Measurements from ENCODE around the gene ZNF223. TPM values are rescaled to one million over a fixed set of nuclear protein-coding genes. Genes with fewer than 3 reads are reported as not detected.
A peak's percentile ranks its signal among the peaks of the same experiment; 100 is the strongest.

ZNF223 gene
- total RNA-seq, 1 donor from 2014 or later: 0.18 TPM

DNA sequence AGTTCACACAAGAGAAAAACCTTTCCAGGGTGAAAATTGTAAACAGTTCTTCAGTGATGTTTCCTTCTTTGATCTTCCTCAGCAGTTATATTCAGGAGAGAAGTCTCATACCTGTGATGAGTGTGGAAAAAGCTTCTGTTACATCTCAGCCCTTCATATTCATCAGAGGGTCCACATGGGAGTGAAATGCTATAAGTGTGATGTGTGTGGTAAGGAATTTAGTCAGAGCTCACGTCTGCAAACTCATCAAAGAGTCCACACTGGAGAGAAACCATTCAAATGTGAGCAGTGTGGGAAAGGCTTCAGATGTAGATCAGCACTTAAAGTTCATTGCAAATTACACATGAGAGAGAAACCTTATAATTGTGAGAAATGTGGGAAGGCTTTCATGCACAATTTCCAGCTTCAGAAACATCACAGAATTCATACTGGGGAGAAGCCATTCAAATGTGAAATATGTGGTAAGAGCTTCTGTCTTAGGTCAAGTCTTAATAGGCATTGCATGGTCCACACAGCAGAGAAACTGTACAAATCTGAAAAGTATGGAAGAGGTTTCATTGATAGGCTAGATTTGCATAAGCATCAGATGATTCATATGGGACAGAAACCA is 19.7 kb upstream of the ZNF223 start:
- Mint-ChIP-seq H3K27me3 (ENCODE audit: insufficient read depth) (no peaks in the 10 kb centered on the region), H3K4me1 (ENCODE audit: low read depth) (no peaks in the 10 kb centered on the region), H3K4me3 (no peak overlapping the region), H3K36me3 (ENCODE audit: low read depth) (peaks cover 35% of the 10 kb centered on the region), H3K9me3 (peaks cover 78% of the 10 kb centered on the region), H3K27ac (no peak overlapping the region)
- no peak for DNase-seq (ENCODE audit: low spot score)
- intact Hi-C loops (cut with micrococcal nuclease): no loop called here

DNA sequence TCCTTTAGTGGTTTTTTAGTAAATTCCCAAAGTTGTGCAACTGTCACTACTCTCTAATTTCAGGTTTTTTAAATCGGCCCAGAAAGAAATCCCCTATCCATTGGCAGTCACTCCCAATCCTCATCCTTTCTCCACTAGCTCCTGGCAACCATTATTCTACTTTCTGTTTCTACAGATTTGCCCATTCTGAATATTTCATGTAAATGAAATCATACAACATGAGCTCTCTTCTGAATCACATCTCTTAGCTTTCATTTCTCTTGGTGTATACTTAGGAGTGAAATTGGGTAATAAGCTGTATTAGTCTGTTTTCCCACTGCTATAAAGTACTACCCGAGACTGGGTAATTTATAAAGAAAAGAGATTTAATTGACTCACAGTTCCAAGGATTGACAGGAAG is 9.7 kb upstream of the ZNF223 start:
- DNase-seq (ENCODE audit: low spot score): no peak
- H3K4me1 Mint-ChIP-seq (ENCODE audit: low read depth): no peaks in the 10 kb centered on the region
- no peak overlapping the region for H3K4me3 Mint-ChIP-seq
- H3K9me3 Mint-ChIP-seq: peaks cover 49% of the 10 kb centered on the region
- intact Hi-C loops (cut with micrococcal nuclease): no loop called here
- no peaks in the 10 kb centered on the region for H3K36me3 Mint-ChIP-seq (ENCODE audit: low read depth)
- H3K27ac Mint-ChIP-seq: no peak overlapping the region
- no peaks in the 10 kb centered on the region for H3K27me3 Mint-ChIP-seq (ENCODE audit: insufficient read depth)

DNA sequence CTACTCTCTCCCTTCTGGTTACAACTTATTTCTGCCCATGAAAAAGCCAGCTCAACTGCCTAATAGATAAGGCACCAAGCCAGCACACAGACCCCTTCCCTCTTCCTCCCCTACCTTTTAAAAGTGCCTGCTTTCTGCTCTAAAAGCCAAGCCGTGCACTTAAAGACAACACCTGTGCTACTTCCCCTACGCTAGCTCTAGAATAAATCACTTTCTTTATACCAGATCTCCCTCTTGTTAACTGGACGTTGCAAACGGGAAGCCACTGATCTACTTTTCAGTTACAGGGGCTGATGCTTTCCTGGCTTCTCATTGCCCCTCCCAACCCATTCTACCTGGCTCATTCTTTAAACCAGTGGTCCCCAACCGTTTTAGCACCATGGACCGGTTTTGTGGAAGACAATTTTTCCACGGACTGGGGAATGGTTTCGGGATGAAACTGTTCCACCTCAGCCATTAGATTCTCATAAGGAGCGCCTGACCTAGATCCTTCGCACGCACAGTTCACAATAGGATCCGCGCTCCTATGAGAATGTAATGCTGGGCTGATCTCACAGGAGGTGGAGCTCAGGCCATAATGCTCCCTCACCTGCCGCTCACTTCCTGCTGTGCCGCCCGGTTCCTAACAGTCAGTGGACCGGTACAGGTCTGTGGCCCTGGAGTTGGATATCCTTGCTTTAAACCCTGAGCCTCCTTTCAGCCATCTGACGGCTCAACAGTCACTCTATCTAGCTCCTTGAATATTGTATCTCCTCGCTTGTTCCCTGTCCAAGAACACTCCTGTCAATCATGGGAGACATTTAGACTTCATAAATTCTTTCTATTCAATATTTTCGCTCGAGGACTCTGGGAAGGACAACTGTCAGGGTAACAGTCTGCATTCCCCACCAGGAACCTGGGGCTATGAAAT is 841 bp upstream of the ZNF223 start:
- no peaks in the 10 kb centered on the region for H3K36me3 Mint-ChIP-seq (ENCODE audit: low read depth)
- H3K4me3 Mint-ChIP-seq: peak overlapping the region; percentile 78
- H3K9me3 Mint-ChIP-seq: peaks cover 68% of the 10 kb centered on the region
- peaks cover 2% of the 10 kb centered on the region for H3K27me3 Mint-ChIP-seq (ENCODE audit: insufficient read depth)
- H3K27ac Mint-ChIP-seq: no peak overlapping the region
- intact Hi-C loops (cut with micrococcal nuclease): no loop called here
- H3K4me1 Mint-ChIP-seq (ENCODE audit: low read depth): peaks cover 8% of the 10 kb centered on the region
- no peak for DNase-seq (ENCODE audit: low spot score)

- Mint-ChIP-seq H3K9me3 (peaks cover 66% of the 10 kb centered on the region), H3K27me3 (ENCODE audit: insufficient read depth) (no peaks in the 10 kb centered on the region), H3K36me3 (ENCODE audit: low read depth) (no peaks in the 10 kb centered on the region), H3K27ac (no peak overlapping the region), H3K4me3 (no peak overlapping the region), H3K4me1 (ENCODE audit: low read depth) (peaks cover 8% of the 10 kb centered on the region)
- no peak for DNase-seq (ENCODE audit: low spot score)
- intact Hi-C loops (cut with micrococcal nuclease): no loop called here
Observed at GRCh38 chr19:44055870-44056269, 4.0 kb downstream of the ZNF223 start.

DNA sequence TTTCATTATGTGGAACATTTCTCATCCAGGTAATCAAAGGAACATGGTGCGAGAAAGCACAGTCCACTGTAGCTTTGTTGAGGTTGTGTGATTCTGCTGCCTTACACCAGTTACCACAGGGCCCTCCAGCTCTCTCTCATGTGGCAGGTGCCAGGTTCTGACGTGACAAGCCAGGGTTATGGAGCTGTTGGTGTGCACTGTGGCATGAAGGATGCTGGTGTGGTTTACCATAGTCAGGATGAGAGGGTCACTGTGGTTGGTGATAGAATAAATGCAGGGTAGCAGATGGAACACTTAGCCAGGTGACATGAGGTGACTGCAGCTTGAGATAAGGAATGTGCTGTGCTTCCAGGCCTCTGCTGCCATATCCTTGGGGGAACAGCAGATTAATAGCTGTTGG is 7.4 kb downstream of the ZNF223 start:
- intact Hi-C loops (cut with micrococcal nuclease): no loop called here
- Mint-ChIP-seq H3K4me1 (ENCODE audit: low read depth) (no peaks in the 10 kb centered on the region), H3K9me3 (peaks cover 67% of the 10 kb centered on the region), H3K4me3 (no peak overlapping the region), H3K27me3 (ENCODE audit: insufficient read depth) (no peaks in the 10 kb centered on the region), H3K27ac (no peak overlapping the region), H3K36me3 (ENCODE audit: low read depth) (no peaks in the 10 kb centered on the region)
- DNase-seq (ENCODE audit: low spot score): no peak

DNA sequence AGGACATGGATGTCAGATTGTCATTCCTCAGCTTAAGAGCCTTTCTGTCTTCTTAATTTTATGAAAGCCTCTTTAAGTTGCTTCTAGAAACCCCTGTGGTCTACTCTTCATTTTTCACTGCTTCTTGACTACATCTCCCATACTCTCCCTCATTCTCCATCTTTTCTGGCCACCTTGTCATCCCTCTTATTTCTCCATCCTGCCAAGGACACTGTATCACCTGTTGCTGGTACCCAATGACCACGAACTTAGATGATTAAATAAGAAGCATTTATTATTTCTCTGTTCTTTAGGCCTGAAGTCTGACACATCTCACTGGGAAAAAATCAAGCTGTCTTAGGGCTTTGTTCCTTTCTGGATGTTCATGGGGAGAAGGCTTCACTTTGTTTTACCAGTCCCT is 9.2 kb downstream of the ZNF223 start:
- DNase-seq (ENCODE audit: low spot score): no peak
- Mint-ChIP-seq H3K27ac (no peak overlapping the region), H3K9me3 (peaks cover 61% of the 10 kb centered on the region), H3K4me1 (ENCODE audit: low read depth) (no peaks in the 10 kb centered on the region), H3K36me3 (ENCODE audit: low read depth) (peaks cover 2% of the 10 kb centered on the region), H3K4me3 (no peak overlapping the region), H3K27me3 (ENCODE audit: insufficient read depth) (no peaks in the 10 kb centered on the region)
- intact Hi-C loops (cut with micrococcal nuclease): no loop called here

DNA sequence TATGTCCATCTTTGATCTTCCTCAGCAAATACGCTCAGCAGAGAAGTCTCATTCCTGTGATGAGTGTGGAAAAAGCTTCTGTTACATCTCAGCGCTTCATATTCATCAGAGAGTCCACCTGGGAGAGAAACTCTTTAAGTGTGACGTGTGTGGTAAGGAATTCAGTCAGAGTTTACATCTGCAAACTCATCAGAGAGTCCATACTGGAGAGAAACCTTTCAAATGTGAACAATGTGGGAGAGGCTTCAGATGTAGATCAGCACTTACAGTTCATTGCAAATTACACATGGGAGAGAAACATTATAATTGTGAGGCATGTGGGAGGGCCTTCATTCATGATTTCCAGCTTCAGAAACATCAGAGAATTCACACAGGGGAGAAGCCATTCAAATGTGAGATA is 14.5 kb downstream of the ZNF223 start:
- H3K36me3 Mint-ChIP-seq (ENCODE audit: low read depth): peaks cover 8% of the 10 kb centered on the region
- DNase-seq (ENCODE audit: low spot score): no peak
- H3K27me3 Mint-ChIP-seq (ENCODE audit: insufficient read depth): no peaks in the 10 kb centered on the region
- intact Hi-C loops (cut with micrococcal nuclease): no loop called here
- H3K9me3 Mint-ChIP-seq: peaks cover 60% of the 10 kb centered on the region
- no peak overlapping the region for H3K27ac Mint-ChIP-seq
- H3K4me3 Mint-ChIP-seq: no peak overlapping the region
- H3K4me1 Mint-ChIP-seq (ENCODE audit: low read depth): peaks cover 1% of the 10 kb centered on the region

DNA sequence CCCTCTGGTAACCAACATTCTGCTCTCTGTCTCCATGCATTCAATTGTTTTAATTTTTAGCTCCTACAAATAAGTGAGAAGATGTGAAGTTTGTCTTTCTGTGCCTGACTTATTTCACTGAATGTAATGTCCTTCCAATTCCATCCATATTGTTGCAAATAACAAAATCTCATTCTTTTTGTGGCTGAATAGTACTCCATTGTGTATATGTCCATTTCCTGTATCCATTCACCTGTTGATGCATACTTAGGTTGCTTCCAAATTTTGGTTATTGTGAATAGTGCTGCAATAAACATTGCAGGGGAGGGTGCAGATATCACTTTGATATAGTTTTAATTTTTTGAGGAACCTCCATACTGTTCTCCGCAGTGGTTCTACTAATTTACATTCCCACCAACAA is 17.6 kb downstream of the ZNF223 start:
- H3K4me1 Mint-ChIP-seq (ENCODE audit: low read depth): peaks cover 17% of the 10 kb centered on the region
- peaks cover 53% of the 10 kb centered on the region for H3K9me3 Mint-ChIP-seq
- H3K36me3 Mint-ChIP-seq (ENCODE audit: low read depth): peaks cover 12% of the 10 kb centered on the region
- H3K27ac Mint-ChIP-seq: no peak overlapping the region
- intact Hi-C loops (cut with micrococcal nuclease): no loop called here
- H3K4me3 Mint-ChIP-seq: no peak overlapping the region
- no peak for DNase-seq (ENCODE audit: low spot score)
- no peaks in the 10 kb centered on the region for H3K27me3 Mint-ChIP-seq (ENCODE audit: insufficient read depth)

- H3K27ac Mint-ChIP-seq: peak within 1 kb of the TSS; percentile 79
- H3K4me3 Mint-ChIP-seq: peak within 1 kb of the TSS; percentile 86
- intact Hi-C loops (cut with micrococcal nuclease): loop anchor here (1.0 kb wide), 5 partner anchors 22 to 245 kb away; partner anchors contain the start of genes ZNF222, ZNF224, ZNF225 and ZNF230
- peaks cover 10% of the 10 kb centered on the region for H3K36me3 Mint-ChIP-seq (ENCODE audit: low read depth)
- peak; percentile 74 for DNase-seq (ENCODE audit: low spot score)
- H3K9me3 Mint-ChIP-seq: peaks cover 51% of the 10 kb centered on the region
- no peaks in the 10 kb centered on the region for H3K27me3 Mint-ChIP-seq (ENCODE audit: insufficient read depth)
- peaks cover 17% of the 10 kb centered on the region for H3K4me1 Mint-ChIP-seq (ENCODE audit: low read depth)
Observed at GRCh38 chr19:44071824-44072542, 20.1 kb downstream of the ZNF223 start, which contains the start of gene ZNF284. Gene ZNF284, plus strand, starts transcription at chr19:44072159. Its CDS starts 4,231 bp downstream, at chr19:44076390.

DNA sequence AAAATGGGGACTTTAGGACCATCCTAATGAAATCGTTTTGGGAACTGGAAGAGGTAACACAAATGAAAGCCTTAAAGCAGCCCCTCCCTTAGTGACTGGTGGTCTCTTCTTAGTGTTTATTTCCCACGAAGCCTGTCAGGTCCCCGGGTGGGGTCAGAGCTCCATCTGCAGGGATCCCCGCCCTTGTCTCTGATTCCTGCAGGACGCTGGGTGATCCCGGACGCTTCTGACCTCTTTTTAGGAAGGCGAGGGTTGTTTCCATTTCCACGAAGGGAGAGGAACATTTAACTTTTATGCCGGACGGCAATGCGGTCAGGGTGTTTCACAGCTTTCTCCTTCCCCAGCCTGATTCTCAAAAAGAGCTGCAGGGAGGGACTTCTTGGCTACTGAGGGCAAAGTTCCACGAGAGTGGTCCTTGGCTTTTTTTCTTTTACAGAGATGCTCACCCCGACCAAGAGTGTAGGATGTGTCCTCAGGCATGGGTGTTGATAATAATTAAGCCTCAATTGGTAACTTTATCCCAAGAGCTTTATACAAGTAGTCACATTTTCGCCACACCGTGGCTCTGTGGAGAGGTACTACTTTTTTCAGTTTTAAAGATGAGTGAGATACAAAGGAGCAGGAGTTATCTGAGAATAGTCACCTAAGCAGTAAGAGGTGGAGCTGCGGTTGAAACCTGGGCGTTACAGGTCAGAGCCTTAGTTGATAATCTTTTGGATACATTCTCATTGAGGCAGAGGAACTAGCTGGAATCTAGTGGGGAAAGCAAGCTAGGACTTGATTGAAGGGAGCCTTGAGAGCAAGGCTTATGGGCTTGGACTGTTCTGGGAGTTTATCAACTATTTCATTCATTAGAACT is 20.9 kb downstream of the ZNF223 start:
- peaks cover 11% of the 10 kb centered on the region for H3K36me3 Mint-ChIP-seq (ENCODE audit: low read depth)
- H3K4me3 Mint-ChIP-seq: peak overlapping the region; percentile 86

DNA sequence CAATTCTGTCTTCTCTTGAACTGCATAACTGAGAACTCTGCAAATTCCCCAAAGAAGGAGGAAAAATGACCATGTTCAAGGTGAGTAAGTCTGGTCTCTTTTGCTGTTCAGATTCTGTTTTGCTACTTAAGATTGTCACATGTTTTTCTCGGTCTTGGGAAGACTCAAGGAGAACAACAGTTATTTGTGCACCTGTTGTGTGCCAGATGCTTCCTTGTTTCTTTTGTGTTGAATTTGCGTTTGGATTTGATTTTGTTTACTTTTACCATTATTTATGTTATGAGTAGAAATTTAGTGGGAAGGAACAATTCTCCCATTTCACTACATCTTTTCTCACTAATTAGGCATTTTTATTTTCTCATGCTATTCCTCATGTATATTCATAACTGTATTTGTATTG is 24.5 kb downstream of the ZNF223 start:
- peaks cover 15% of the 10 kb centered on the region for H3K4me1 Mint-ChIP-seq (ENCODE audit: low read depth)
- no peak for DNase-seq (ENCODE audit: low spot score)
- peaks cover 33% of the 10 kb centered on the region for H3K9me3 Mint-ChIP-seq
- H3K36me3 Mint-ChIP-seq (ENCODE audit: low read depth): peaks cover 9% of the 10 kb centered on the region
- no peaks in the 10 kb centered on the region for H3K27me3 Mint-ChIP-seq (ENCODE audit: insufficient read depth)
- intact Hi-C loops (cut with micrococcal nuclease): no loop called here
- no peak overlapping the region for H3K4me3 Mint-ChIP-seq
- no peak overlapping the region for H3K27ac Mint-ChIP-seq

More for the DNA sequence above, 20.9 kb downstream of the ZNF223 start:
- Mint-ChIP-seq H3K27ac (no peak overlapping the region), H3K4me1 (ENCODE audit: low read depth) (peaks cover 17% of the 10 kb centered on the region), H3K9me3 (peaks cover 51% of the 10 kb centered on the region), H3K27me3 (ENCODE audit: insufficient read depth) (no peaks in the 10 kb centered on the region)
- no peak for DNase-seq (ENCODE audit: low spot score)
- intact Hi-C loops (cut with micrococcal nuclease): loop anchor here (1.0 kb wide), 5 partner anchors 22 to 245 kb away; partner anchors contain the start of genes ZNF222, ZNF224, ZNF225 and ZNF230

DNA sequence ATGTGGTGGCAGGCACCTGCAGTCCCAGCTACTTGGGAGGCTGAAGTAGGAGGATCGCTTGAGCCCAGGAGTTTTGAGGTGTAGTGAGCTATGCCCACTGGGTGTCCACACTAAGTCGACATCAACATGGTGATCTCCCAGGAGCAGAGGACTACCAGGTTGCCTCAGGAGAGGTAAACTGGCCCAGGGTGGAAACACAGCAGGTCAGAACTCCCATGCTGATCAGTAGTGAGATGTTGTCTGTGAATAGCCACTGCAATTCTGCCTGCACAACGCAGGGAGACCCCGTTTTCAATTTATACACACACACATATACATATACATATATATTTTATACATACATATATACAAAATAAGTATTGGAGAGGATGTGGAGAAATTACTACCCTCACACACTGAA is 40.3 kb downstream of the ZNF223 start:
- H3K4me1 Mint-ChIP-seq (ENCODE audit: low read depth): peaks cover 19% of the 10 kb centered on the region
- DNase-seq (ENCODE audit: low spot score): no peak
- intact Hi-C loops (cut with micrococcal nuclease): loop anchor here (5.0 kb wide), 1 partner anchor 110 kb away; the partner anchor contains the start of gene ZNF155
- H3K36me3 Mint-ChIP-seq (ENCODE audit: low read depth): peaks cover 13% of the 10 kb centered on the region
- no peak overlapping the region for H3K4me3 Mint-ChIP-seq
- no peak overlapping the region for H3K27ac Mint-ChIP-seq
- peaks cover 15% of the 10 kb centered on the region for H3K9me3 Mint-ChIP-seq
- H3K27me3 Mint-ChIP-seq (ENCODE audit: insufficient read depth): no peaks in the 10 kb centered on the region

Measured in activated T-helper 1 cell treated with anti-CD3 and anti-CD28 coated beads, Interleukin-12 subunit alpha, Interleukin-12 subunit beta, Interleukin-2, Interleukin-4 antibody, amounts not matched to agents 30 ng/mL and 10 ng/mL and 1 ng/mL, durations not matched to agents 14 hours and 24 hours and 36 hours (primary cell).